Ishikawa (cell line): ENCODE results near the gene TIGIT.

ENCODE experiments used
- CEBPB ChIP-seq: IDR thresholded peaks from 2 replicates; pipeline ENCODE4 v1.6.1; 2012
- CREB1 ChIP-seq: IDR thresholded peaks from 2 replicates; pipeline ENCODE4 v1.6.1; 2012; ENCODE audit warnings: low read depth
- EGR1 ChIP-seq: IDR thresholded peaks from 2 replicates; pipeline ENCODE4 v1.6.1; 2012
- EP300 ChIP-seq: IDR thresholded peaks from 2 replicates; pipeline ENCODE4 v1.6.1; 2012; ENCODE audit warnings: borderline replicate concordance
- FOXM1 ChIP-seq: IDR thresholded peaks from 2 replicates; pipeline ENCODE4 v1.6.1; 2012; ENCODE audit warnings: low read depth, borderline replicate concordance
- MAX ChIP-seq: IDR thresholded peaks from 2 replicates; pipeline ENCODE4 v1.6.1; 2012
- NFIC ChIP-seq: IDR thresholded peaks from 2 replicates; pipeline ENCODE4 v1.6.1; 2012
- RAD21 ChIP-seq: IDR thresholded peaks from 2 replicates; pipeline ENCODE4 v1.6.1; 2012; ENCODE audit warnings: low read depth
- REST ChIP-seq: IDR thresholded peaks from 2 replicates; pipeline ENCODE4 v1.6.1; 2012; ENCODE audit warnings: low read depth, mild to moderate bottlenecking
- TAF1 ChIP-seq: IDR thresholded peaks from 2 replicates; pipeline ENCODE4 v1.6.1; 2012; ENCODE audit warnings: low read depth, mild to moderate bottlenecking
- TCF12 ChIP-seq: IDR thresholded peaks from 2 replicates; pipeline ENCODE4 v1.6.1; 2012; ENCODE audit warnings: low read depth
- TEAD4 ChIP-seq: IDR thresholded peaks from 2 replicates; pipeline ENCODE4 v1.6.1; 2012
- USF1 ChIP-seq: IDR thresholded peaks from 2 replicates; pipeline ENCODE4 v1.6.1; 2012
- YY1 ChIP-seq: IDR thresholded peaks from 2 replicates; pipeline ENCODE4 v1.6.1; 2012; ENCODE audit warnings: low read depth
- ZBTB7A ChIP-seq: IDR thresholded peaks from 2 replicates; pipeline ENCODE4 v1.6.1; 2012; ENCODE audit warnings: low read depth

Gene TIGIT

GRCh38 chr3:114290911-114291901 lies 2.6 kb upstream of the TIGIT start:
- TF ChIP-seq MAX (no peak), TAF1 (no peak), TCF12 (no peak), RAD21 (peak; percentile 67), REST (no peak), ZBTB7A (no peak)

- TF ChIP-seq TAF1 (no peak), TEAD4 (no peak), CEBPB (no peak), FOXM1 (no peak), RAD21 (no peak), USF1 (no peak), EP300 (no peak), ZBTB7A (no peak), EGR1 (no peak), YY1 (no peak), TCF12 (no peak), NFIC (no peak), MAX (no peak), REST (no peak), CREB1 (no peak)
Measured at GRCh38 chr3:114294940-114295480, 1.2 kb downstream of the TIGIT start.

- TF ChIP-seq YY1 = no peak
- no peak for TF ChIP-seq REST
- no peak for TF ChIP-seq FOXM1
- no peak for TF ChIP-seq USF1
- no peak for TF ChIP-seq RAD21
- no peak for TF ChIP-seq MAX
- TF ChIP-seq EGR1 = no peak
- no peak for TF ChIP-seq CEBPB
- TF ChIP-seq TAF1 = no peak
Measured at GRCh38 chr3:114295946-114296345, 2.1 kb downstream of the TIGIT start.

GRCh38 chr3:114299421-114299820 lies 5.6 kb downstream of the TIGIT start:
- no peak for TF ChIP-seq TEAD4
- no peak for TF ChIP-seq YY1
- peak; percentile 33 for TF ChIP-seq RAD21
- no peak for TF ChIP-seq EP300
- TF ChIP-seq FOXM1 = no peak
- TF ChIP-seq MAX = no peak
- no peak for TF ChIP-seq TAF1
